Amniotic epithelial cell (primary cell): ENCODE measurements around the gene COG5.
"Not testable (repeated sequence)": the region's sequence is repeated elsewhere in the genome, so short reads cannot be mapped to it uniquely, and the experiment has no call there.

Source experiments
- DNase-seq: peaks from one replicate; pipeline ENCODE4 v3.0.0-alpha.2; 2010; ENCODE audit warnings: low read depth

The COG5 gene

DNA sequence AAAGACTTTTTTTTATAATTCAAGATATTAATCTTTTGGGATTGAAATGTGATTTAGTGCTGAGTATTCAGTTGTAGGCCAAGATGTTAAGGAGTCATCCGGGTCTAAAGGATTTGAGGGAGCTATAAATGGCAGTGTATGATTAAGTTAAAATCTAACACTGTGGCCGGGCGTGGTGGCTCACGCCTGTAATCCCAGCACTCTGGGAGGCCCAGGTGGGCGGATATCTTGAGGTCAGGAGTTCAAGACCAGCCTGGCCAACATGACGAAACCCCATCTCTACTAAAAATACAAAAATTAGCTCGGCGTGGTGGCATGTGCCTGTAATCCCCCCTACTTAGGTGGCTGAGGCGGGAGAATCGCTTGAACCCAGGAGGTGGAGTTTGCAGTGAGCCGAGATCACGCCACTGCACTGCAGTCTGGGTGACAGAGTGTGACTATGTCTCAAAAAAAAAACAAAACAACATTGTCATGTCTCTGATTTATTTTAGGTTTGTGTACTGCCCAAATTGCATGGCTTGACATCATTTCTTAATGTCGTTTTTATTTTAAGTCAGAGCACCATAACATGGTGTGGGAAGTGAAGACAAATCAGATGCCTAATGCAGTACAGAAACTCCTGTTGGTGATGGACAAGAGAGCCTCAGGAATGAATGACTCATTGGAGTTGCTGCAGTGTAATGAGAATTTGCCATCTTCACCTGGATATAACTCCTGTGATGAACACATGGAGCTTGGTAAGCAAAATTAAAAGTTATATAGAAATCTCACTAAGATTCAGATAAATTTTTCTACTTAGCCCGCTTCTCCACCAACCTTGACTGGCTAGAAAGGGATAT, 384.2 kb downstream of the COG5 start:
- DNase-seq: peak; percentile 70

DNA sequence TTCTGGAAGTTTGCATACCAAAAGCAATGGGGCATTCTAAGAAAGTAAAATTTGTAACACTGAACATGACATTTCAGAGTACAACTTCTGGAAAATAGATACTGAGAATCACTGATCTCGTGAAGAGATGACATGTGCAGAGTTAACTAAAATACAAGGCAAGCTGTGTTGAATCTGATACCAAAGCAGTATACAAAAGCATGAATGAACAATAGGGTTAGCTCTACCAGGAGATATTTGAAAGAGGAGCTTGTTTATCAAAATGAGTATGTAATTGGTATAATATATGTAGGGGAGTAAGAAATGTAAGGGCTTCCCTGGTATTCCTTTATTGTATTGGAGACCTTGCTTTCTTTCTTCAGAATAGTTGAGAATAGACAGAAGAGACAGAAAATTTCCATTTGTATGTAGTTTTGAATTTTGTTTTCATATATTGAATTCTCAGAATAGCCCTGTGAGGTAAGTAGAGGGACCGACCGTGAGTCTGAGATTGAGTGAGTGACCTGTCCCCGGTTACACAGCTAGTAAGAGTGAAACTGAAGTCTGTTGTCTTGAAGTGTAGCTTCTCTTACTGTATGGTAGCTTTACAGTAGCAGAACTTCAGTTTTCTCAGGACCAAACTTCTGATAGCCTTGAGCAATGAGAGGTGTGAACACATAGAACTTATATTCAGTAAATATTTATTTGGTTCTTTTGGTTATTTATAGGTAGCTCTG, 389.9 kb downstream of the COG5 start:
- DNase-seq: no peak

DNA sequence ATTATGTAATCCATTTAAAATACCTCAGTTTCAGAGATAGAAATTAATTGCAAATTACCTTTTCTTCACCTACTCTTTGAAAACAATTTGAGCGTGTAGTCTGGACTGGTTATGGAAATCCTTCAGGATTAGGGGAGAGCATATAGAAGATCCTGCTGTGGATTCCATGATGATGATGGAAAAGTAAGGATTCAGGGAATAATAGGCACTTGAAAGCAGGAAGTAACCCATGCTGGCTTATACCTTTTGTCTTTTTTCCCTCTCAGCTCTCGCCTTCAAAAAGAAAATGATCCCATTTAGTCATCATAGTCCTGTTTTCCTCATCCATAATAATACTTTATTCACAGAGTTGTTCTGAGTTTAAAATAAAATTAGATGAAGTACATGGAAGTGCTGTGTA, 390.5 kb downstream of the COG5 start:
- DNase-seq: no peak

DNA sequence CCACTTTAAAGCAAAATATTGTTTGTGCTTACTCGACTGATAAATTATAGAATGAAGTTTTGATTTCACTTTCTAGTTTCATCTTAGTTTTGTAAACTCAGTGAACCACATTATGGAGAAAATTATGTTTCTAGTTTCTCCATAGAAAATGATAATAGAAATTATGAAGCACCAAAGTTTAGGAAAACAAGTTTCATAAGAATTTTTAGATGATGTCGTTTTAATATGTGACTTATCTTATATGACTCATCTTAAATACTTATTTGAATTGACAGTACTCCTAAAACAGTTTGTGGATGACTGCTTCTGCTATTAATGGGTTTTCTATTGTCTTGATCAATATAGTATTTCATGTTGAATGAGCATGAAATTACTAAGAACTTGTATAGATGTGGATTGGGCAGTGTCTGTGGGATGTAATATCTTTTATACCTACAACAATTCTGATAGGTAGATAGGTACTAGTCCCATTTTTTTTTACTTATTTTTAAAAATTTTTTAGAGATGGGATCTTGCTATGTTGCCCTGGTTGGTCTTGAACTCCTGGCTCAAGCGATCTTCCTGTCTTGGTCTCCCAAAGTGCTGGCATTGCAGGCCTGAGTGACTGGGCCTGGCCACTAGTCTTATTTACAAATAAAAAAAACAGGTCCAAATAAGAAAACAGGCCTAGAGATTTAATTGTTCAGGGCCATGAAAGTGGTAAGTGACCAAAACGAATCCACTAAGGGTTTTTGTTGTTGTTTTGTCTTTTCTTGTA, 391.3 kb downstream of the COG5 start:
- no peak for DNase-seq

DNA sequence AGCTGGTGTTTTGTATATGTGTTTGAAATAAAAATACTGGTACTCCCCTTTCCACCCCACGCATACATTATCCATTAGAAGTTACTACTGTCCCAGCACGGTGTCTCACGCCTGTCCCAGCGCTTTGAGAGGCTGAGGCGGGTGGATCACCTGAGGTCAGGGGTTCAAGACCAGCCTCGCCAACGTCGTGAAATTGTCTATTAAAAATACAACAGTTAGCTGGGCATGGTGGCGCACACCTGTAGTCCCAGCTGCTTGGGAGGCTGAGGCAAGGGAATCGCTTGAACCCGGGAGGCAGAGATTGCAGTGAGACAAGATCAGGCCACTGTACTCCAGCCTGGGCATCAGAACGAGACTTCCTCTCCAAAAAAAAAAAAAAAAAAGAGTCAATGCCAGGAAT, 392.2 kb downstream of the COG5 start:
- DNase-seq: no peak

DNA sequence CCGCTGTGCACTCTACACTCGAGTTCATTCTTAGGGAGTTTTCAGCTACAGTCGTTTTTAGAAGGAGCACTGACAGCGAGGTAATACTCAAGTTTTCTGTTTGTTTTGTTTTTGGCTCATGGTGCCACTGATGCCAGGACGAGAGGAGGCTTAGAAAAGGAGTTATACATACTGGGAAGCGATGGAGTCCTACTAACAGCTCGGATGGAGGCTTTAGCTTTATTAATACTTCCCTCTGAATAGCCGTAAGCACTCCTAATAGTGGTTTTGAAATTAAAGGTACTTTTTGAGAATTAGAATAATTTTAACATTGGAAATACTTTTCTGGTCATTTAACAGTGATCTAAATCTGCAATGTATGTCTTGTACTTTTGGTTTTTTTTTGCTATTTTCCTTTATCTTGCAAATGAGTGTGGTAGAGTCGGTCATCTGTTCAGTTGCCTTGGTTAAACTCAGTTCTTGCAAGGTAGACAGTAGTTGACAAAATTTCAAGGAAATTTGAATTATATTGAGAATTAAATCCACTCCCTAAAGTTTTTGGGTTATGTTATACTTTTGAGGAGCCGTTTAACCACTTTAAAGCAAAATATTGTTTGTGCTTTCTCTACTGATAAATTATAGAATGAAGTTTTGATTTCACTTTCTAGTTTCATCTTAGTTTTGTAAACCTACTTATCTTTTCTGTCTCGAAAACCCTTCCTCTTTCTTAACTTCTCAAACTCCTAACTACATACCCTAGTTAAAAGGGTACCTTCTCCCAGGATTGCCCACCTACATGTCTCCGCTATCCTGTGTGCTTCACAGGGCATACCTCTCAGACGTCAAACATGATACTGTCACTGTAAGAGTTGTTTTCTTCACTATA, 393.4 kb downstream of the COG5 start:
- no peak for DNase-seq

DNA sequence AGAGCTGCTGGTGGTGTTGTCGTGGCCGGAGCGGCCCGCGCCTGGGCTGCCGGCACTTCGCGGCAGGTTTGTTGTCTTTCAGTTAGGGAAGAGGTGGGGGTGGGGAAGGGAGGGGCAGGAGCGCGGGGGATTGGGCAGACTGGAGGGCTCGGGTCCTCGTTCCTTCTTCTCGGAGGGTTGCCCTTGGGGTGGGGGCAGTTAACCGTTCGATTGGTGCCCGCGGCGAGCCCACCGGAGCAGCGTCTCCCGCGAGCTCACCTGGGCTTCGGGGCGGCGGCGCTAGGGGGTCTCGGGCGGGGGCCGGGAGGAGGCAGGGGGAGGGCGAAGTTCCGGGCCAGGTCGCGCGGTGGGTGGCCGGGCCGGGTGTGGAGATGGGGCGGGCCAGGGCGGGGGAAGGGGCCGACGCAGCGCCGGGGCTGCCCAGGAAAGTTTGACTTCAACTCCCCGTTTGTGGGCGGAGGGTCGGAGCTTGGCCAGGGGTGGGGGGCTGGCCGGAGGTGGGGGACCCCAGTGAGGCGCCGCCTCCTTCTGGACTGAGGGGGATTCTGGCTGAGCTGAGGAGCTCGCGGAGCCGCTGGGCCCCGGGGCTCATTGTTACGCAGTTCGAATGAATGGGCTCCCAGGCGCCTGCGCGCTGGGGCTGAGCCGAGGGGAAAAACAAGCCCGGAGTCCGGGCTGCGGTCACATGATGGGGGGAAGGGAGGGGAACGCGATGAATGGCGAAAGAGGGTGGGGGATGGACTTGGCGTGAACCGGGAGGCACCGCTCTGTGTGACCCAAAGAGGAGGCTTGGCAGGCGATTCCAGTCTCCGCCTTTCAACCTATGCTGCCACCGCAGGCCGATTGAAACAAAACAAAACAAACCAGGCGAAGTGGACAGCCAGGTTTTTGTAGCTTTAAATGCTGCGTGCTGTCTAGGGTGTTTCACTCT, 394.3 kb downstream of the COG5 start:
- peak; percentile 97 for DNase-seq

DNA sequence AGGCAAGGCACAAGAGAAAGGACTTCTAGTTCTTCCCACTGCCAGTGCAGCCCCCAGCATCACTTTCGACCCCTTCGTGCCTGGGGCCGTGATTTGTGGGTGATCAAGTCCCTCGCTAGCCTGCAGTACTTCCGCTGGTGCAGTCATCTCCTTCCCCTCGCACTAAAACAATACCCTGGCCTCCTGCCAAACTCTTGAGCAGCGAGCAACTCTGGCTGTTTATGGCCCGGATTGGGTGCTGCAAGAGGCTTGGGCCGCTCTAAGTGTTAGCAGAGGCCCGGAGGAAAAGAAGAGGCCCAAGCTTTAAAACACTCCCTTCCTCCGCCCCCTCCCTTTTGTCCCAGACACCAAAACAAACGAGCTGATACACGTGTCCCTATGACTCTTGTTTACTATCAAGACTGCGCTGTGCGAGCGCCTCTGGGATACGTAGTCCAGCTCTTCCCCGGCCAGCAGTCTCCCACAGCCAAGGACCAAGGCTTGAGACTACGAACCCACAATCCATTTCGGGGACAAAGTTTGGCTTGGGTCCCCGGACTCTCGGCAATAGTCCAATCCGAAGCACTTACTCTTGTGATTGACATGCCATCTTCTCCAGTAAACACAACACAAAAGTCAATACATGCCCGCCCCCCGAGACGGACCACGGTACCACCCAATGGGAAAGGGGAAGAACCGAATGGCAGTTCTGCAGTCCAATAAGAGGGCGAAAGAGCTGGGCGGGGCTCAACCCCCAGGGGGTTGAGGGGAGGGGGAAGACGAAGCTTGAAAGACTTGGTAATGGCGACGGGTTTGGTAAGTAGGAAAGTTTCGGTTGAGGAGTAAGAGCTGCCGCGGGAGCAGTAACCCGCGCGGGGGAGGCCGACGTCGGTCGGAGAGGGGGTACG, 395.2 kb downstream of the COG5 start, which contains the start of gene HBP1:
Gene HBP1, plus strand, starts transcription at position 771 of the 887 bp plus-strand sequence. CDS start 10,891 bp downstream, outside the sequence.
- DNase-seq: peak; percentile 100

DNA sequence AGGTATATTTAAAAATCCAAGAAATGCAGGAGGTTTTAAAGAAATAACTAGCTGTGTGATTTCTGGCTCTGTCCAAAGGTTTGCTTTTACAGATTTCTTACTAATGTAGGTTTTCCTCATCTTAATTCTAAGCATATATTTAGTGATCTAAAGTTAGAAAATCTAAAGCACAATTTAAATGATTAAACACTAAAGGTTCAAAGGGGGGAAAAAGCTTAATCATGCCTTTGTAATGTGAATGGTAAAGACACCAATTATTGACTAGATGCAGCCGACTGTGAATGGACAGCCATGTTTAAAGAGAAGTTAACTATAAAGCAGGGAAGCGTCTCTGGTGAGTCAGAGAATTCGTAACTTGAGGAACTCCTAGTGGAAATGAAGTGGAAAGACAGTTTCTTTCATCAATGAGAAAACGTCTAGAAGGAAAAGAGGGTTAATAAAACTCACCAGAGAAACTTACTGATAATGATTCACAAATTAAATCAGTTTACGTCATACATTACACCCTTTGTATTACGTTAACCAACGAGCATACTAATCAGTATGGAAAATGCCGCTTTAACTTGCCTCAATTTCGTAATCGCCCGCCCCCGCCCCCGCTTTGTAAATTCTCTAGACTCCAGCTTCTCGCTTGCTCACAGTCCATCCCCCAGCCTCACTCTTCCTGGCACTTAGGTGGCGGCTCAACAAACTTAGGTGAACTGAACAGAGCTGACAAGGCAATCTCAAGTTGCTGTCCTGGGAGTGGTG, 396.1 kb downstream of the COG5 start:
- peak; percentile 90 for DNase-seq

DNA sequence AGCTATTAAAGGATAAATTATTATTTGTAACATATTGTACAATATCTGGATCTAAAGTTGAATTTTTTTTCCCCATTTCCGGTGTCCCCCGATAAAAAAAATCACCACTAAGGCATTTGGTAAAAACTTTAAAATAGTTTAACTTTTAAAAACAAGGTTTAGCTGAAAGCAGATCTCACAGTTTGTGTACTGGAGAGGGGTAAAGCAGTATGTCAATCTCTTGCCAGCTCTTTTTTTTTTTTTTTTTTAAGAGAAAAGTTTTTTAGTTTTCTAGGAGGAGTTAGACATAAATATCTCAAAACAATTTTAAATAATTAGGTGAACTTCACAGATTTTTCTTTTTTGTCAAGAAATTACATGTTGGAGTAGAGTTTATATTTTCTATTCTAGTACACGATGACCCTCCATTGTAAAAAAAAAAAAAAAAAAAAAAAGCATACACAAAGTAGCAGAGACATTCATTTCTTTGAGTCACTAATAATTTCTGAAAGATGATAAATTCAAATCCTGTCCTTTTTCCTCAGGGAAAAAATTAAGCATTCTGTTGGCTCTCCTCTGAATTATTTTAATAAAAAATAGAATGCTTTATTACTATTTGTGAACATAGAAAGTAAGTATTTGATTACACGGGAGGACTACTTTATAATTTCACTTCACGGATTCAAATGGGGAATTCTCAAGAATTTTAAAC, 396.8 kb downstream of the COG5 start:
- no peak for DNase-seq

DNA sequence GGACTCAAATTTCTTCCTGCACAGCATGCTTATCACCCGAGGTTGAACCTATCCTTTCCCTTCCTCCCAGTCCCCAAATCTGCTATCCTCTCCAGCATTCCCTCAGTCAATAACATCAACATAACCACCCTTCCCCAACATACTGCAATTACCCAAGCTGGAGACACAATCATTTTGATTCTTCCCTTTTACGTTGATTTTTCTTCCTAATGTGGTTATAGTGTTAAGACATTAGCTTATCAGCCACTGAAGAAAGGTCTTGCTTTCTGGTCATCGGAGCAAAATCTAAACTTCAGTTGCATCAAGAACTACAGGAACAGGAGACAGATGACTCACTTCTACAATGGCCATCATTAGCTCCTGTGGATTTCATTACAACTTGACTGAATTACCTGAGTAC, 398.4 kb downstream of the COG5 start:
- DNase-seq: no peak

DNA sequence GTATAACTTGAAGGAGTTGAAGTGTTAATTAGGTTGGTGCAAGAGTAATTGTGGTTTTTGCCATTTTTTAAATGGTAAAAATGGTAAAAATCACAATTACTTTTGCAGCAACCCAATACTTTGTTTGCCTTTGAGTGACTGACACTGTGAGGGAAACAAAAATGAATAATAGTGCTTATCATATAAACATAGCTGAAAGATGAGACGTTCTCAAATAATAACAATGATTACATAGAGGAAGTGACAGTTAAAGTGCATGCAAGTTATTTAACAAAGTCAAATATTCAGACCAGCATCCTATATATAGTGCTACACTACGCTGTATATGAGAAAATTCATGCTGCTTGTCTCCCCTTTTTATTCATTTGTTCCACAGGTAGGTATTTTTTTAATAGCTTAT, 399.6 kb downstream of the COG5 start:
- no peak for DNase-seq

DNA sequence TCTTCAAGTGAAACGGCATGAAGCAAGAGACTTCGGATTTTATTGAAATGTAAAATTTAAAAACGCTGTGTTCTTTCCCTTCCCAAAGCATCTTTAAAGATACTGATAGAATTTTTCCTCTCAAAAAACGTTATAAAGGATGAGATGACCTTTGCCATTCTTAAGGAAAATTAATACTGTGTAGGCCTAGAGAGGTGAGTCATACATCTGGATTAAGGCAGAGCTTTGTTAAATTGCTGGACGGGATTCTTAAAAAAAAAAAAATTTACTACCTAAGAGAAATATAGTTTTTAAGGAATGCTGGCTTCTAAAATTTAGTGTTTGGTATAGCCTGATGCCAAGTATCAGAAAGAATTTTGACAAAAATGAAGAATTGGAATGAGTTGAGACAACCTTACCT, 401.2 kb downstream of the COG5 start:
- no peak for DNase-seq

DNA sequence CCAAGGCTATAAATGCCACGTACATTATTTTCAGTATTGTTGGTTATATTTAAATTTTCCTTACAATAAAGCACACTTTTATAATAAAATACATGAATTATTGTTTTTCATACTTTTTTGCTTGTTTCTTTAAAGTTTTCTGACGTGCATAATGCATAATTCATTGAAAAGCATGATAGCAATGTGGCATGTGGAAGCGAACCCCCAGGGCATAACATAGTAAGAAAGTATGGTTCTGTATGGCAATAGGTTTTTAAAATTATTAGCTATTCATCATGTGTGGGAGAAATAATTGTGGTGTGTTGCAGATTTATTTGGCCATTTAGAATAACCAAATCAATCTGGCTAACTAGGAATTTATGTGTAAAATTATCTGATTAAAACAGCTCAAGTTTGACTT, 402.3 kb downstream of the COG5 start:
- no peak for DNase-seq

DNA sequence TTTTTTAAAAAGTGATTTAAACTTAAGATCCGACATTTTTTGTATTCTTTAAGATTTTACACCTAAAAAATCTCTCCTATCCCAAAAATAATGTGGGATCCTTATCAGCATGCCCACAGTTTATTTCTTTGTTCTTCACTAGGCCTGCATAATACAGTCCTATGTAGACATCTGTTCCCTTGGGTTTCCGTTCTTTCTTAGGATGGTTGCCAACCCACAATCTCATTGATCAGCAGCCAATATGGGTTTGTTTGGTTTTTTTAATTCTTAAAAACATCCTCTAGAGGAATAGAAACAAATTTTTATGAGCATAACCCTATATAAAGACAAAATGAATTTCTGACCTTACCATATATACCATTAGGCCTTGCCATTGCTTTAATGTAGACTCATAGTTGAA, 403.3 kb downstream of the COG5 start:
- no peak for DNase-seq

DNA sequence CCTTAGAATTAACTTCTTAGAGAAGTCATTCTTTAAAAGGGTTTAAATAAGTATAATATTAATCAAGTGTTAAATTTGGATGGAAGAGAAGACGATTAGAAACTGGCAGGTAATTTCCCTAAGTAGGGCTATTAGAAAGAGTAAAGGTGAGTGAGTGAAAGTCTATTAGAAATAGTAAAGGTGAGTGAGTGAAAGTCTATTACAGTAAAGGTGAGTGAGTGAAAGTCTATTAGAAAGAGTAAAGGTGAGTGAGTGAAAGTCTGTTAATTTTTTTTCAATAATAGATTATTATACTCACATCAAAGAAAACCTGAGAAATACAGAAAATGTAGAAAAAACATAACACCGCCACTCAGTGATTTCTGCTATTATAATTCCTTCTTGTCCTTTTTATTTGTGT, 405.7 kb downstream of the COG5 start:
- DNase-seq: no peak

DNA sequence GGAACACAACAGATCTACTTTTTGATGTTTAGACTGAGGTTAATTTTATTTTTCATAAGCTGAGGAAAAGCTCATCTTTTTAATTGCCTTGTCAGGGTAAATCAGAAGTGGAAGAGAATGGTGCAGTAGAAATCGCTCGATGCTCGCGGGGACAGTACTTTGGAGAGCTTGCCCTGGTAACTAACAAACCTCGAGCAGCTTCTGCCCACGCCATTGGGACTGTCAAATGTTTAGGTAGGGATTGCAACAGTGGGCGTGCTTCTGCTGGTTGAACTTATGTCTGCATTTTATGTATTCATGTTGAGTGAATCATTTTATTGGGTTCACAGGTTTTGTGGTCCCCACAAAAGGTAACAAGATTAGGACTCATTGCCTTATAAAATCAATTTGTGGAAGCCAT, 406.6 kb downstream of the COG5 start:
- DNase-seq: no peak

DNA sequence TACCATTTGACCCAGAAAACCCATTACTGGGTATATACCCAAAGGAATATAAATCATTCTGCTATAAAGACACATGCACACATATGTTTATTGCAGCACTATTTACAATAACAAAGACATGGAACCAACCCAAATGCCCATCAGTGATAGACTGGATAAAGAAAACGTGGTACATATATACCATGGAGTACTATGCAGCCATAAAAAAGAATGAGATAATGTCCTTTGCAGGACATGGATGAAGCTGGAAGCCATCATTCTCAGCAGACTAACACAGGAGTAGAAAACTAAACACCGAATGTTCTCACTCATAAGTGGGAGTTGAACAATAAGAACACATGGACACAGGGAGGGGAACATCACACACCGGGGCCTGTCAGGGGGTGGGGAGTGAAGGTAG, 408.0 kb downstream of the COG5 start:
- DNase-seq: not testable (repeated sequence)
